ENCODE results near the gene SLAMF7. TPM values are rescaled to one million over a fixed set of nuclear protein-coding genes. Genes with fewer than 3 reads are reported as not detected.
A peak's percentile ranks its signal among the peaks of the same experiment; 100 is the strongest.

Gene SLAMF7
- polyA plus RNA-seq, 6 donors from 2014 or later = 1.2 to 5.3 (median 3.0) TPM; not detected in 1

DNA sequence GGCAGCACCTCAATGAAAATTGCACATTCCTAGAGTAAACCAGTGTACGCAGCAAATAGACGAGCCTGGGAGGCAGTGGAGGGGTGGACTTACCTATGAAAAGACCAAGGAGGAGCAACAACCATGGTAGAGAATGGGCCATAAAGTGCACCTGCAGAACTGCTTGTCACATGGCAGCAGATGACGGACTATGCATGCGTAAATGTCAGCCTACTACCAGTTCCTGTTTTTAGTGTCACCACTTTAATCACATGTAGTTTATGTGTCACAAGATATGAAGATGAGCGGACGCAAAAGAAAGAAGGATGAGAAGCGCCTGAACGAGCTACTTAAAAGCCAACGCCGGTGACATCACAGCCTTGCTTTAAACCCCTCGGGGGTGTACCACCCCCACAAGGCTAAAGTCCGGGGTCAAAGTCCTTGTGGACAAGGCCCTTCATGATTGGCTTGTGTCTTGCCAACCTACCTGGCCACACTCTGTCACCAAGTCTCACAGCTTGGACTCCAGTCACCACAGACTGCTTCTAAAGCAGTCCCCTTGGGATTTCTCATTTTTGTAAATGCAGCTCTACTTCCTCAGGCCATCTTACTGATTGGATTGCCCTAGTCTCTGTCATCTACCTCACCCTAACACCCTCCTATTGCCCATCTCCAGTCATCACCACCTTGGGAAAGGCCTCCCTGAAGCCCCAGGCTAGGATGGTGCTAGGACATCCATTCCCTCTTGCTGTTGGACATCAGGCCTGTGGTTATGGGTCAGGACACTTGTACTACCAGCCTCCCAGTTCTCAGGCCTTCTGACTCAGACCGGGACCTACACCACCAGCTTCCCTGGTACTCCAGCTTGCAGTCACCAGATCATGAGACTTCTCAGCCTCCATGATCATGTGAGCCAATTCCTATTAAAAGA lies 50.9 kb downstream of the SLAMF7 start:
- Mint-ChIP-seq H3K27ac (peak overlapping the region; percentile 99 to 100 (median 100)), H3K4me1 (peaks cover 30 to 44% (median 36%) of the 10 kb centered on the region in 3 donors), H3K4me3 (peak overlapping the region; percentile 15 to 86 (median 64)), H3K27me3 (no peaks in the 10 kb centered on the region), H3K9me3 (no peaks in the 10 kb centered on the region), H3K36me3 (no peaks in the 10 kb centered on the region)
- DNase-seq = peak; percentile 93
- ATAC-seq (ENCODE audit: low read depth in 2 of 2) = peak; percentile 84 to 85

- Mint-ChIP-seq H3K27me3 (no peaks in the 10 kb centered on the region), H3K4me3 (peak overlapping the region in 1 of 8 donors; percentile 61), H3K36me3 (peaks cover 0 to 9% of the 10 kb centered on the region in 2 donors), H3K9me3 (peaks cover 0 to 2% (median 0%) of the 10 kb centered on the region in 7 donors), H3K4me1 (peaks cover 60 to 79% (median 71%) of the 10 kb centered on the region in 3 donors), H3K27ac (peak overlapping the region; percentile 99 to 100 (median 100))
- ATAC-seq (ENCODE audit: low read depth in 2 of 2) (no peak), DNase-seq (no peak)
These were observed 55.3 kb downstream of the SLAMF7 start for GRCh38 chr1:160794376-160794775.

DNA sequence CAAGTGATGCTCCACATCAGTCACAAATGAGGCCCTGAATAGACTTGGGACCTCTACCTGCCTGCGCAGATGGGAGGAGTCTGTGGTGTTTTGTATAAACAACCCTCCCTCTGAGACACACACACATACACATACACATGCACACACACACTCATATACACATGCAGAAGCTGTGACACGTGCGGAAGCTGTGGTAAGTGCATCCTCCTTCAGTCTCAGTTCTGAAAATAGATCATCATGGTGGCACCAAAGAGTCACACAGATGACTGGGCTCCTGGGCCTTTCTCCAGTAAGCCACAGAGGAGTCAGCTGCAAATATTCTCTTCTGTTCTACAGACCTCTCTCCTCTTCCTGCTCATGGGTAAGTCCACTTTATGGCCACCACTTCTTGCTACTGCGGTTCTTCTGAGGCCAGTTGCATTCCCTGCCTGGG lies 56.9 kb downstream of the SLAMF7 start, which contains the start of gene LY9:
TSS of gene LY9 (plus strand) at position 224 of the 433 bp plus-strand sequence. CDS start at position 238, 14 bp downstream.
- DNase-seq (peak; percentile 94), ATAC-seq (ENCODE audit: low read depth in 2 of 2) (peak; percentile 85 to 86)
- peaks cover 0 to 2% (median 0%) of the 10 kb centered on the region in 7 donors for H3K9me3 Mint-ChIP-seq
- H3K27ac Mint-ChIP-seq = peak within 1 kb of the TSS; percentile 99 to 100 (median 100)
- peaks cover 3 to 25% of the 10 kb centered on the region in 2 donors for H3K36me3 Mint-ChIP-seq
- H3K27me3 Mint-ChIP-seq = no peaks in the 10 kb centered on the region
- peak within 1 kb of the TSS; percentile 87 to 98 (median 94) for H3K4me3 Mint-ChIP-seq
- peaks cover 62 to 80% (median 73%) of the 10 kb centered on the region in 3 donors for H3K4me1 Mint-ChIP-seq

DNA sequence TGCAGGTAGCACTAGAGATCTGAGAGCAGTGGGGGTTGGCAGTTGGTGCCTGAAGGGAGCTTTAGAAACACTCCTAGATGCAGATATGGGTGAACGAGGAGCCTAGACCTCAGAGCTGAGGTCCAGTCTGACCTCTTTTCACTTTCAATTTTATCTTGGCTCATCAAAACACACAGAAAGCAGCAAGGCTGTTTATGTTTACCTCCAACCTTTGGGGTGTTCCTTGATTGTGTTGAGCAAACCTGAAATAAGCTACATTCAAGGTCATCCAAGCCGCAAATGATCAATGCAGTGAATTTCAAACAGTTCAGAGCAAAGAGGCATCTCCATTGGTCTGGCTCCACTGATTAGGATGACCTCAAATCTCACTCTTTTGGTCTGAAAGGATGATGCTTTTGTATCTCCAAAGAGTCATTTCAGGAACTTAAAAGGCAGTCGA lies 58.2 kb downstream of the SLAMF7 start:
- peaks cover 68 to 81% (median 80%) of the 10 kb centered on the region in 3 donors for H3K4me1 Mint-ChIP-seq
- DNase-seq = peak; percentile 48
- peak; percentile 5 to 8 for ATAC-seq (ENCODE audit: low read depth in 2 of 2)
- peak overlapping the region; percentile 99 to 100 (median 100) for H3K27ac Mint-ChIP-seq
- no peaks in the 10 kb centered on the region for H3K27me3 Mint-ChIP-seq
- H3K9me3 Mint-ChIP-seq = peaks cover 0 to 2% (median 0%) of the 10 kb centered on the region in 7 donors
- peaks cover 8 to 33% of the 10 kb centered on the region in 2 donors for H3K36me3 Mint-ChIP-seq
- H3K4me3 Mint-ChIP-seq = peak overlapping the region; percentile 87 to 98 (median 94)

- peaks cover 0 to 2% (median 0%) of the 10 kb centered on the region in 7 donors for H3K9me3 Mint-ChIP-seq
- peak overlapping the region; percentile 87 to 98 (median 94) for H3K4me3 Mint-ChIP-seq
- DNase-seq = peak; percentile 52
- H3K27ac Mint-ChIP-seq = peak overlapping the region; percentile 99 to 100 (median 100)
- H3K36me3 Mint-ChIP-seq = peaks cover 13 to 39% of the 10 kb centered on the region in 2 donors
- H3K27me3 Mint-ChIP-seq = no peaks in the 10 kb centered on the region
- H3K4me1 Mint-ChIP-seq = peaks cover 73 to 85% (median 84%) of the 10 kb centered on the region in 3 donors
- ATAC-seq (ENCODE audit: low read depth in 2 of 2) = peak; percentile 15 to 18
These were observed 58.8 kb downstream of the SLAMF7 start for GRCh38 chr1:160797861-160798273.

DNA sequence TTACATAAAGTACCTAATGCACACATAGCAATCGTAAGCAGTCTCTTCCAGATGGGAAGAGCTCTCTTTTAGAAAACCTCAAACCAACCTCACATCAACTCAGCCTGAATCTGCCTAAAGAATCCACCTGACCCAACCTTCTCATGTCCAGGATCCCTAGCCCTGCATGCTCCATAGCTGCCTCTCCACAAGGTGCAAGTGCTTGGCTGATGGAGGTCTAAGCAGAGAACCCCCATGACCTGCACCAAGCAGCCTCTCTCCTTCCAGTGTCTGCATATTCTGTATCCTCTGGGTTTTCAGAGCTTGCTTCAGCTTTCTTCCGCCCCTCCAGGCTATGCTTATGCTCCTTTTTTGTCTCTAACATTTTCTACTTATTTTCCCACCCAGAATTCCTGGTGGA lies 59.4 kb downstream of the SLAMF7 start:
- peaks cover 74 to 86% (median 82%) of the 10 kb centered on the region in 3 donors for H3K4me1 Mint-ChIP-seq
- H3K36me3 Mint-ChIP-seq = peaks cover 14 to 40% of the 10 kb centered on the region in 2 donors
- ATAC-seq (ENCODE audit: low read depth in 2 of 2) (no peak), DNase-seq (no peak)
- H3K9me3 Mint-ChIP-seq = peaks cover 0 to 2% (median 0%) of the 10 kb centered on the region in 7 donors
- H3K27me3 Mint-ChIP-seq = no peaks in the 10 kb centered on the region
- peak overlapping the region; percentile 87 to 98 (median 94) for H3K4me3 Mint-ChIP-seq
- H3K27ac Mint-ChIP-seq = peak overlapping the region; percentile 99 to 100 (median 100)

- no peak for ATAC-seq (ENCODE audit: low read depth in 2 of 2)
- H3K36me3 Mint-ChIP-seq = peaks cover 22 to 48% of the 10 kb centered on the region in 2 donors
These were observed 60.6 kb downstream of the SLAMF7 start for GRCh38 chr1:160799641-160800040.

GRCh38 chr1:160800142-160800541 lies 61.1 kb downstream of the SLAMF7 start:
- Mint-ChIP-seq H3K9me3 (peaks cover 0 to 12% (median 4%) of the 10 kb centered on the region in 7 donors), H3K4me1 (peaks cover 66 to 88% (median 88%) of the 10 kb centered on the region in 3 donors), H3K4me3 (peak overlapping the region; percentile 87 to 98 (median 92)), H3K27ac (peak overlapping the region; percentile 76 to 100 (median 96)), H3K36me3 (peaks cover 27 to 53% of the 10 kb centered on the region in 2 donors), H3K27me3 (no peaks in the 10 kb centered on the region)
- ATAC-seq (ENCODE audit: low read depth in 2 of 2) (no peak), DNase-seq (no peak)

More at GRCh38 chr1:160799641-160800040, 60.6 kb downstream of the SLAMF7 start:
- Mint-ChIP-seq H3K4me1 (peaks cover 71 to 88% (median 86%) of the 10 kb centered on the region in 3 donors), H3K9me3 (peaks cover 0 to 7% (median 2%) of the 10 kb centered on the region in 7 donors), H3K4me3 (peak overlapping the region; percentile 87 to 98 (median 92)), H3K27me3 (no peaks in the 10 kb centered on the region), H3K27ac (peak overlapping the region; percentile 88 to 100 (median 100))
- no peak for DNase-seq

GRCh38 chr1:160800645-160801408 lies 61.8 kb downstream of the SLAMF7 start:
- peaks cover 34 to 60% of the 10 kb centered on the region in 2 donors for H3K36me3 Mint-ChIP-seq

GRCh38 chr1:160801836-160802580 lies 63.0 kb downstream of the SLAMF7 start:
- DNase-seq = no peak
- H3K9me3 Mint-ChIP-seq = peaks cover 9 to 30% (median 21%) of the 10 kb centered on the region in 7 donors
- H3K4me1 Mint-ChIP-seq = peaks cover 66 to 87% (median 83%) of the 10 kb centered on the region in 3 donors
- H3K27me3 Mint-ChIP-seq = no peaks in the 10 kb centered on the region
- peaks cover 46 to 72% of the 10 kb centered on the region in 2 donors for H3K36me3 Mint-ChIP-seq
- H3K4me3 Mint-ChIP-seq = peak overlapping the region in 2 of 8 donors; percentile 4 to 87
- no peak for ATAC-seq (ENCODE audit: low read depth in 2 of 2)
- H3K27ac Mint-ChIP-seq = peak overlapping the region in 1 of 6 donors; percentile 100

More at GRCh38 chr1:160800645-160801408, 61.8 kb downstream of the SLAMF7 start:
- no peaks in the 10 kb centered on the region for H3K27me3 Mint-ChIP-seq
- ATAC-seq (ENCODE audit: low read depth in 2 of 2) = peak; percentile 27 to 38
- H3K4me1 Mint-ChIP-seq = peaks cover 65 to 88% (median 83%) of the 10 kb centered on the region in 3 donors
- H3K27ac Mint-ChIP-seq = peak overlapping the region; percentile 44 to 100 (median 93)
- peak; percentile 40 for DNase-seq
- H3K9me3 Mint-ChIP-seq = peaks cover 4 to 18% (median 9%) of the 10 kb centered on the region in 7 donors
- H3K4me3 Mint-ChIP-seq = peak overlapping the region; percentile 67 to 98 (median 89)

All from naive B cell (primary cell).